Fibroblast of lung (primary cell): ENCODE results near the gene SPON2.

Experiments
- EZH2 ChIP-seq: IDR thresholded peaks from 2 replicates; pipeline ENCODE4 v1.5.1; 2012; ENCODE audit warnings: low read length, control low read depth, mild to moderate bottlenecking; ENCODE audit errors: missing control alignments
- TF ChIP-seq, protein P1 (sequence below), 2 donors: IDR thresholded peaks in 1 of 2; conservative IDR thresholded peaks in 1 of 2; 1 replicate in 1 of 2; 2 replicates in 1 of 2; pipeline ENCODE4 v1.5.1; 2011 to 2012; ENCODE audit warnings: low read length in 2 of 2, control low read depth in 1 of 2, inconsistent platforms in 1 of 2, low read depth in 1 of 2, mild to moderate bottlenecking in 1 of 2

DNA sequence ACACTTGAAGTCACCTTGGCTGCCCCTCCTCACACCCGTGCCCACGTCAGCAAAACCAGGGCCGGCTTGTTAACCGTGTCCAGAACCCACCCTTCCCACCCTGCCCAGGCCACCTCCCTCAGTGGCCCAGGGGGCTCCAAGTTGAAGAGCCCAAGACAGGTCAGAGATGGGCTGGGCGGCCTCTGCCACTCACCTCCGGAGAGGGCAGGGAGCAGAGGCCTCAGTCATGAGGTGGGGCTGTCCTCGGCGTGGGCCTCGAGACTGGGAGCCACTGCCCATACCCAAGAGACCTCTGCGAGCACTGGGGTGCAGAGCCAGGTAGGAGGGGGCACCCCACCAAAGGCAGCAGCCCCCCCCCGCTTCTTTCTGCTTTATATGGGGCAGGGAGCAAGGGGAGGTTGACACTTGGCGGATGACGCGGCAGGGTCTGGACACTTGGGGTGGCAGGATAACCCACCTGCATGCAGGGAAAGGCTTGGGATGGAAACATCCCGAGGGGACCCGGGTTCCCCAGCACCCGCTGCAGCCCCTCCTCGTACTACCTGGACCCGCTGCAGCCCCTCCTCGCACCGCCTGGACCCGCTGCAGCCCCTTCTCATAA lies 38.0 kb upstream of the SPON2 start:
- TF ChIP-seq, protein P1, sequence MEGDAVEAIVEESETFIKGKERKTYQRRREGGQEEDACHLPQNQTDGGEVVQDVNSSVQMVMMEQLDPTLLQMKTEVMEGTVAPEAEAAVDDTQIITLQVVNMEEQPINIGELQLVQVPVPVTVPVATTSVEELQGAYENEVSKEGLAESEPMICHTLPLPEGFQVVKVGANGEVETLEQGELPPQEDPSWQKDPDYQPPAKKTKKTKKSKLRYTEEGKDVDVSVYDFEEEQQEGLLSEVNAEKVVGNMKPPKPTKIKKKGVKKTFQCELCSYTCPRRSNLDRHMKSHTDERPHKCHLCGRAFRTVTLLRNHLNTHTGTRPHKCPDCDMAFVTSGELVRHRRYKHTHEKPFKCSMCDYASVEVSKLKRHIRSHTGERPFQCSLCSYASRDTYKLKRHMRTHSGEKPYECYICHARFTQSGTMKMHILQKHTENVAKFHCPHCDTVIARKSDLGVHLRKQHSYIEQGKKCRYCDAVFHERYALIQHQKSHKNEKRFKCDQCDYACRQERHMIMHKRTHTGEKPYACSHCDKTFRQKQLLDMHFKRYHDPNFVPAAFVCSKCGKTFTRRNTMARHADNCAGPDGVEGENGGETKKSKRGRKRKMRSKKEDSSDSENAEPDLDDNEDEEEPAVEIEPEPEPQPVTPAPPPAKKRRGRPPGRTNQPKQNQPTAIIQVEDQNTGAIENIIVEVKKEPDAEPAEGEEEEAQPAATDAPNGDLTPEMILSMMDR (conservative IDR thresholded peaks at IDR 0.05 in 1 of 2, IDR thresholded peaks at IDR 0.05 in 1 of 2; ENCODE audit: low read depth in 1 of 2, low read length in 2 of 2) = no peak
- TF ChIP-seq EZH2 = no peak
